Lower lobe of right lung (tissue), 2 donors: ENCODE results near the gene USF3. TPM values are rescaled to one million over a fixed set of nuclear protein-coding genes. Genes with fewer than 3 reads are reported as not detected.
"Not testable (repeated sequence)": the region's sequence is repeated elsewhere in the genome, so short reads cannot be mapped to it uniquely, and the experiment has no call there.

Experiments used
- ATAC-seq, 2 donors: fragments of 200-7000 bp; cut with Tn5 transposase; one replicate each; pipeline ENCODE4 v1.9.1; 2020 to 2022; ENCODE audit warnings: mild to moderate bottlenecking in 2 of 2, moderate library complexity in 2 of 2
- DNase-seq: peaks from one replicate; pipeline ENCODE4 v3.0.0-alpha.2; 2020
- H3K27ac ChIP-seq: fragments of 200-600 bp; one replicate; pipeline ENCODE4 v1.8.0; 2022
- H3K27me3 ChIP-seq: fragments of 200-600 bp; one replicate; pipeline ENCODE4 v1.8.0; 2022; ENCODE audit warnings: low read depth
- H3K36me3 ChIP-seq: fragments of 200-600 bp; one replicate; pipeline ENCODE4 v1.8.0; 2022; ENCODE audit warnings: mild to moderate bottlenecking
- H3K4me1 ChIP-seq: fragments of 200-600 bp; one replicate; pipeline ENCODE4 v1.8.0; 2022
- H3K4me3 ChIP-seq: fragments of 200-600 bp; one replicate; pipeline ENCODE4 v1.8.0; 2022; ENCODE audit warnings: mild to moderate bottlenecking
- H3K9me3 ChIP-seq: fragments of 200-600 bp; one replicate; pipeline ENCODE4 v1.8.0; 2022
- intact Hi-C: fragments of 100-400 bp; cut with DNase I; formaldehyde crosslinking; loops from one replicate; pipeline ENCODE4 v1.11.0; 2022
- total RNA-seq: library from RNA; stranded (reverse); fragmentation: NEBNext Ultra II Directional; extraction: Animal tissue kit (Norgen Biotek cat#: 25700); gene quantifications from one replicate; pipeline ENCODE4 v1.2.1, GENCODE V29; 2021
- TF ChIP-seq, protein P1 (sequence below): fragments of 200-600 bp; IDR thresholded peaks from one replicate; pipeline ENCODE4 v1.8.0; 2022; ENCODE audit warnings: antibody characterized with exemption, mild to moderate bottlenecking
- donor health status: DM: no; HTN: yes; CAD: no; lungs with severe emphysema.

USF3 gene
- total RNA-seq, 1 donor from 2014 or later, result 20.9 TPM

GRCh38 chr3:113649174-113649845 lies 47.1 kb downstream of the USF3 start:
- Histone ChIP-seq H3K9me3 (peaks cover 11% of the 10 kb centered on the region), H3K36me3 (no peaks in the 10 kb centered on the region), H3K27ac (no peak overlapping the region), H3K27me3 (no peaks in the 10 kb centered on the region), H3K4me1 (no peaks in the 10 kb centered on the region), H3K4me3 (no peak overlapping the region)
- intact Hi-C loops, result no loop called here
- ATAC-seq (no peak), DNase-seq (no peak)
- TF ChIP-seq, protein P1, sequence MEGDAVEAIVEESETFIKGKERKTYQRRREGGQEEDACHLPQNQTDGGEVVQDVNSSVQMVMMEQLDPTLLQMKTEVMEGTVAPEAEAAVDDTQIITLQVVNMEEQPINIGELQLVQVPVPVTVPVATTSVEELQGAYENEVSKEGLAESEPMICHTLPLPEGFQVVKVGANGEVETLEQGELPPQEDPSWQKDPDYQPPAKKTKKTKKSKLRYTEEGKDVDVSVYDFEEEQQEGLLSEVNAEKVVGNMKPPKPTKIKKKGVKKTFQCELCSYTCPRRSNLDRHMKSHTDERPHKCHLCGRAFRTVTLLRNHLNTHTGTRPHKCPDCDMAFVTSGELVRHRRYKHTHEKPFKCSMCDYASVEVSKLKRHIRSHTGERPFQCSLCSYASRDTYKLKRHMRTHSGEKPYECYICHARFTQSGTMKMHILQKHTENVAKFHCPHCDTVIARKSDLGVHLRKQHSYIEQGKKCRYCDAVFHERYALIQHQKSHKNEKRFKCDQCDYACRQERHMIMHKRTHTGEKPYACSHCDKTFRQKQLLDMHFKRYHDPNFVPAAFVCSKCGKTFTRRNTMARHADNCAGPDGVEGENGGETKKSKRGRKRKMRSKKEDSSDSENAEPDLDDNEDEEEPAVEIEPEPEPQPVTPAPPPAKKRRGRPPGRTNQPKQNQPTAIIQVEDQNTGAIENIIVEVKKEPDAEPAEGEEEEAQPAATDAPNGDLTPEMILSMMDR, result no peak

DNA sequence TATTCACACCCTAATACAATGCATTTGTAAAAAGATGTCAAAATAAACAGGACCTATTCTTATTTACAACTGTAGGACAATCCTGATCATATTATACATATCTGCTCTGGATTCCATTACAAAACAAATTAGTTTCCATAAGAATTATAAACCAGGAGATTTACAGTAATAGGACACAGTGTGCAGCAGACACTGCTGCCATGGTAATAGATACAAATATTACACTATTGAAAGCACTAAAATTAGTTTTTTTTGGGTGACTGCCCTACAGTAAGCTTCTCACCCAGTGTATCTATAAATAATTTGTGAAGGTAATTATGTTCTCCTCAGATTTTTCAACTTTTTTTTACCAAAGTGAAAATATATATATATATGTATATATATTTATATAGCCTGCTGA lies 47.9 kb downstream of the USF3 start:
- no peak overlapping the region for H3K27ac ChIP-seq
- no peak overlapping the region for H3K4me3 ChIP-seq
- peaks cover 11% of the 10 kb centered on the region for H3K9me3 ChIP-seq
- TF ChIP-seq, protein P1, result no peak
- DNase-seq (no peak), ATAC-seq (no peak)
- H3K27me3 ChIP-seq, result no peaks in the 10 kb centered on the region
- H3K36me3 ChIP-seq, result no peaks in the 10 kb centered on the region
- intact Hi-C loops, result no loop called here
- H3K4me1 ChIP-seq, result no peaks in the 10 kb centered on the region

- H3K4me1 ChIP-seq, result no peaks in the 10 kb centered on the region
- intact Hi-C loops, result no loop called here
- H3K9me3 ChIP-seq, result peaks cover 11% of the 10 kb centered on the region
- no peaks in the 10 kb centered on the region for H3K36me3 ChIP-seq
- TF ChIP-seq, protein P1, result no peak
- no peak overlapping the region for H3K27ac ChIP-seq
- ATAC-seq, result no peak
- no peak overlapping the region for H3K4me3 ChIP-seq
- no peak for DNase-seq
- no peaks in the 10 kb centered on the region for H3K27me3 ChIP-seq
These were observed 52.9 kb downstream of the USF3 start for GRCh38 chr3:113643583-113643982.

DNA sequence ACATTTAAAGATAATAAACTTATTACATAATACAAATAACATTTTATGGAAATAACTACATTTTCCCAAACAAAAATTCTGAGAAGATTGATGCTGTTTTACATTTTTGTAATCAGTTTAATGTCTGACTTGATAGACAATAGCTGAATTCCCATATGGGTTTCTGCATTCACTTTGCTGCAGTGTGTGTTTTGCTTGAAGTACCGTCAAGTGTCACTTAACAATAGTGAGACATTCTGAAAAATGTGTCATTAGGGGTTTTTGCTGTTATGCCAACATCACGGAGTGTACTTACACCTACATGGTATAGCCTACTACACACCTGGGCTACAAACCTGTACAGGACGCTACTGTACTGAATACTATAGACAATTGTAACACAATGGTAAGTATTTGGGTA lies 57.5 kb downstream of the USF3 start:
- Histone ChIP-seq H3K4me1 (no peaks in the 10 kb centered on the region), H3K4me3 (no peak overlapping the region), H3K27ac (no peak overlapping the region), H3K9me3 (no peaks in the 10 kb centered on the region), H3K27me3 (no peaks in the 10 kb centered on the region), H3K36me3 (no peaks in the 10 kb centered on the region)
- ATAC-seq (no peak), DNase-seq (no peak)
- intact Hi-C loops, result no loop called here
- TF ChIP-seq, protein P1, result no peak

DNA sequence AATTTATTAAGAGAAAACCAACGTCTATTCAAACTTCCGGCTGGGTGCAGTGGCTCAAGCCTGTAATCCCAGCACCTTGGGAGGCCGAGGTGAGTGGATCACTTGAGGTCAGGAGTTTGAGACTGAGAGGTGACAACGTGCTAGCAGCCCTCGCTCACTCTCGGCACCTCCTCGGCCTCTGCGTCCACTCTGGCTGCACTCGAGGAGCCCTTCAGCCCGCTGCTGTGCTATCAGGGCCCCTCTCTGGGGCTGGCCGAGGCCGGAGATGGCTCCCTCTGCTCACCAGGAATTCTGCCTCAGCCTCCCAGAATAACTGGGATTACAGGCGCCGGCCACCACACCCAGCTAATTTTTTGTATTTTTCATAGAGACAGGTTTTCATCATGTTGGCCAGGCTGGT lies 58.7 kb downstream of the USF3 start:
- no peak for DNase-seq
- no peaks in the 10 kb centered on the region for H3K9me3 ChIP-seq
- no peaks in the 10 kb centered on the region for H3K27me3 ChIP-seq
- H3K4me3 ChIP-seq, result no peak overlapping the region
- H3K4me1 ChIP-seq, result no peaks in the 10 kb centered on the region
- H3K36me3 ChIP-seq, result no peaks in the 10 kb centered on the region
- TF ChIP-seq, protein P1, result no peak
- no peak for ATAC-seq
- intact Hi-C loops, result no loop called here
- H3K27ac ChIP-seq, result no peak overlapping the region

GRCh38 chr3:113636034-113636433 lies 60.4 kb downstream of the USF3 start:
- H3K4me3 ChIP-seq, H3K36me3 ChIP-seq, H3K9me3 ChIP-seq, DNase-seq, H3K4me1 ChIP-seq, H3K27ac ChIP-seq, ATAC-seq, intact Hi-C loops, H3K27me3 ChIP-seq: not testable (repeated sequence)
